Nephron progenitor cell (in vitro differentiated cells): Measurements from ENCODE around the gene PICK1.
A peak's percentile ranks its signal among the peaks of the same experiment; 100 is the strongest.

Experiments used
- DNase-seq: peaks from one replicate; pipeline ENCODE4 v3.0.0; 2021
- H3K27ac Mint-ChIP-seq: 2 replicates; pipeline ENCODE4 v1.8.0; 2021; ENCODE audit warnings: mild to moderate bottlenecking, moderate library complexity, mixed read lengths
- H3K27me3 Mint-ChIP-seq: 2 replicates; pipeline ENCODE4 v1.8.0; 2021; ENCODE audit warnings: mild to moderate bottlenecking, low read depth, mixed read lengths; ENCODE audit not compliant: poor library complexity
- H3K36me3 Mint-ChIP-seq: 2 replicates; pipeline ENCODE4 v1.8.0; 2021; ENCODE audit warnings: low read depth, mixed read lengths
- H3K4me1 Mint-ChIP-seq: 2 replicates; pipeline ENCODE4 v1.8.0; 2021; ENCODE audit warnings: mixed read lengths
- H3K4me3 Mint-ChIP-seq: 2 replicates; pipeline ENCODE4 v1.8.0; 2021; ENCODE audit warnings: mild to moderate bottlenecking, moderate library complexity, mixed read lengths
- H3K9me3 Mint-ChIP-seq: 2 replicates; pipeline ENCODE4 v1.8.0; 2021; ENCODE audit warnings: mild to moderate bottlenecking, moderate library complexity, mixed read lengths
- CTCF ChIP-seq: fragments of 200-600 bp; sonication (generic); IDR thresholded peaks from 2 replicates; pipeline ENCODE4 v1.5.0; 2021; ENCODE audit warnings: antibody characterized with exemption

PICK1 gene

DNA sequence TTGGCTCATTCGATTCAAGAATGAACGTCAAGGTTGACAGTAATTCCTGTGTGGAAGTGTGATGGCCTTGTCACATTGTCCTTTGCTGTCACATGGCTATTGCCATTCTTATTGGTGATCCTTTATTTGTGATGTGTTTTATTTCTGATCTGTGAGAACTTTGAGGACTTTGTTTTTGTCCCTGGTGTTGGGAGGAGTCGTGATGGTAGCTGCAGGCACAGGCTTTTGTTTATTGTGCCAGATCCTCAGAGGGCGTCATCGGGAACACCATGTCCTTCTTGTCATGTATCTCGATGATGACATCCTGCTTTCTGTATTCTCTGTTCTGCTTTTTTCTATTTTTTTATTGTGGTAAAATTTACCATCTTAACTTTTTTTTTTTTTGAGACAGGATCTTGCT is 5.6 kb downstream of the PICK1 start:
- Mint-ChIP-seq H3K36me3 (peaks cover 34% of the 10 kb centered on the region), H3K27me3 (no peaks in the 10 kb centered on the region), H3K4me3 (no peak overlapping the region), H3K27ac (no peak overlapping the region), H3K4me1 (peaks cover 16% of the 10 kb centered on the region), H3K9me3 (no peaks in the 10 kb centered on the region)
- TF ChIP-seq CTCF: no peak
- DNase-seq: no peak

DNA sequence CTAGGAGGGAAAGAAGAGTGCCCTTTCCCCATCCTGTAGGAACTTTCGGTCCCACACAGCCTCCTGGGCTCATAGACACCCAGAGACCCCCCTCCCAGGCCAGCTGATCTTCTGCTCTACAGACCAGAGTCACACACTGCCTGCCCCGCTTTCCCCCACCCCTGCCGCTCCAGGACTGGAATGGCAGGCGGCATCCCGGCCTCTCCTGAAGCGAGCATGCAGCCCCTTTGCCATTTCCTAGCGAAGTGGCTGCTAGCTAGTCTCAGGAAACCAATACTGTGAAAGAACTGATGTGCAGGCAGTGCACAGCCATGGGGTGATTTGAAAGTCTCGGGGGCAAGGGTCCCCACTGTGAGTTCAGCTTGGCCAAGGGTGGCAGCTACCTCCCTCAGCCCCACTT is 8.3 kb downstream of the PICK1 start:
- Mint-ChIP-seq H3K27me3 (no peaks in the 10 kb centered on the region), H3K27ac (no peak overlapping the region), H3K36me3 (peaks cover 32% of the 10 kb centered on the region), H3K4me1 (peaks cover 28% of the 10 kb centered on the region), H3K9me3 (no peaks in the 10 kb centered on the region), H3K4me3 (no peak overlapping the region)
- DNase-seq: no peak
- TF ChIP-seq CTCF: no peak

DNA sequence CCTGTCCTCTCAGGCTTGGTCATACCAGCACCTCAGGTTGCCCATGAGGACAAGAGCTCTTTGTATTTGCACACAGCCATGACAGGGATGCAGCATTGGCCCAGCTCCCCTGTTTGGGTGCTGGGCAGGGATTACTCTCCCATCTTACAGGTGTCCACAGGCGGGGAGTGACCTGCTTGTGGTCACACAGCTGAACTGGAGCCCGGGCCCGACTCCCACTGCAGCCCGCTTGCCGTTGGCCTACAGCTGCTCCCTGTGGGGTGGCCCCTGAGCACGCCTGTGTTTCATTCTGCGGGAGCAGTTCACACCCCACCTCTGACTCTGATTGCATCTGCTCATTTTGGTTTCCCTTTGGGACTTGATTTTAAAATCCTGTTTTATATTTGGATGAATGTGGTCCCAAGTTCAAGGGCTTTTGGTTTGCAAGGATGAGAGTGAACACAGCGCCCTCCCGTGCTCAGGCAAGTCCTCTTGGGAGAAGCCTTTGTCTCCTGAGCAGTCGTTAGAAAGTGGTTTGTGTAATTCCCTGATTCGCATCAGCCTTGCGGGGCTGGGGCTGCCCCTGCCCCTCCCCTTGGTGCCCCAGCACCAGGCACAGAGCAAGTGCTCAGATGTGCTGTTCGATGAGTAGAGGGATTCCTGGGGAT is 9.3 kb downstream of the PICK1 start:
- no peak for TF ChIP-seq CTCF
- Mint-ChIP-seq H3K36me3 (peaks cover 29% of the 10 kb centered on the region), H3K4me3 (no peak overlapping the region), H3K27ac (peak overlapping the region; percentile 72), H3K4me1 (peaks cover 31% of the 10 kb centered on the region), H3K9me3 (no peaks in the 10 kb centered on the region), H3K27me3 (no peaks in the 10 kb centered on the region)
- DNase-seq: no peak

GRCh38 chr22:38067028-38067415 is 9.8 kb downstream of the PICK1 start:
- peaks cover 31% of the 10 kb centered on the region for H3K4me1 Mint-ChIP-seq
- no peak for TF ChIP-seq CTCF
- H3K27ac Mint-ChIP-seq: peak overlapping the region; percentile 72

DNA sequence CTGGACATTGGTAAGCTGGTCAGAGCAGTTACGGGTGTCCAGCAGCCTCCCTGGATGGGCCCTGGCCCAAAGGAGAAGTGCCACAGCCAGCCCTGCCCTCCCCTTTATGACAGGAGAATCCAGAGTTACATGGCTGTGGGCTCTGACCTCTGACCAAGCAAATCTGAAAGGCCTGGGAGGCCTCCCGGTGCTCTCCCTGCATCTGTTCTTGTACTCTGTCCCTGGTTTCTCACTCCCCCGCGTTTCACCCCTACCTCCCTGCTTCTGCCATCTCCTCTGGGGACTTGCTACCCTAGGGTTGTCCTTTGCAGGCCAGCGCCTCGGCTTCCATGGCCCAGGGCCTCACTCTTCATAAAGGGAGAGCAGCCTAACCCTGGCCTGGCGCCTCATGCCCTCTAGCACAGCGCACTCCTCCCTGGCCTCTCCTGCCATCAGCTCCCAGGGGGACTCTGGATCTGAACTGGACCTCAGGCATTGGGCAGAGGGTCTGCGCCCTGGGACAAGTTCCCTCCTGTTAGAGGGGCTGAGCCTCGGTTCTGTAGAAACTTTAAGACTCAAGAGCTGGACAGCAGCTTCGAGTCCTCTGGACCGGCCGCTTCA is 10.7 kb downstream of the PICK1 start:
- DNase-seq: no peak
- peaks cover 25% of the 10 kb centered on the region for H3K36me3 Mint-ChIP-seq
- peak overlapping the region; percentile 91 for H3K27ac Mint-ChIP-seq
- no peak for TF ChIP-seq CTCF
- no peaks in the 10 kb centered on the region for H3K9me3 Mint-ChIP-seq
- H3K27me3 Mint-ChIP-seq: no peaks in the 10 kb centered on the region
- H3K4me1 Mint-ChIP-seq: peaks cover 31% of the 10 kb centered on the region
- H3K4me3 Mint-ChIP-seq: peak overlapping the region; percentile 7

More at GRCh38 chr22:38067028-38067415, 9.8 kb downstream of the PICK1 start:
- H3K27me3 Mint-ChIP-seq: no peaks in the 10 kb centered on the region
- H3K4me3 Mint-ChIP-seq: no peak overlapping the region
- no peak for DNase-seq
- peaks cover 24% of the 10 kb centered on the region for H3K36me3 Mint-ChIP-seq
- no peaks in the 10 kb centered on the region for H3K9me3 Mint-ChIP-seq
